Lung (tissue), 12 donors: ENCODE results near the gene IL21R. TPM values are rescaled to one million over a fixed set of nuclear protein-coding genes. Genes with fewer than 3 reads are reported as not detected.

Source experiments
- ATAC-seq: fragments of 200-7000 bp; cut with Tn5 transposase; one replicate; pipeline ENCODE4 v1.9.1; 2020; ENCODE audit warnings: moderate number of reproducible peaks; ENCODE audit not compliant: insufficient read depth, low FRiP score
- DNase-seq, 3 donors: peaks; one replicate each; pipeline ENCODE4 v3.0.0-alpha.2; 2013 to 2017
- H3K27ac ChIP-seq, 2 donors: one replicate each; pipeline ENCODE4 v1.5.1; 2013; ENCODE audit warnings: mild to moderate bottlenecking in 2 of 2, moderate library complexity in 2 of 2, control low read depth in 1 of 2, inconsistent platforms in 1 of 2, low read depth in 1 of 2, low read length in 1 of 2
- H3K27me3 ChIP-seq, 3 donors: one replicate each; pipeline ENCODE4 v1.5.1; 2013; ENCODE audit warnings: low read length in 2 of 3; ENCODE audit not compliant: control insufficient read depth in 3 of 3, insufficient read depth in 3 of 3
- H3K36me3 ChIP-seq, 4 donors: one replicate each; pipeline ENCODE4 v1.5.1; 2013; ENCODE audit warnings: low read length in 4 of 4, mild to moderate bottlenecking in 1 of 4, moderate library complexity in 1 of 4; ENCODE audit not compliant: control insufficient read depth in 4 of 4, insufficient read depth in 4 of 4
- H3K4me1 ChIP-seq, 5 donors: one replicate each; pipeline ENCODE4 v1.5.1; 2013; ENCODE audit warnings: low read length in 5 of 5, mild to moderate bottlenecking in 2 of 5, moderate library complexity in 1 of 5; ENCODE audit not compliant: control insufficient read depth in 5 of 5, insufficient read depth in 5 of 5
- H3K4me3 ChIP-seq: one replicate; pipeline ENCODE4 v1.5.1; 2013; ENCODE audit warnings: mild to moderate bottlenecking, control low read depth, moderate library complexity
- H3K9ac ChIP-seq, 2 donors: one replicate each; pipeline ENCODE4 v1.5.1; 2013; ENCODE audit warnings: low read length in 2 of 2, control low read depth in 1 of 2; ENCODE audit not compliant: insufficient read depth in 1 of 2
- H3K9me3 ChIP-seq, 4 donors: one replicate each; pipeline ENCODE4 v1.5.1; 2013; ENCODE audit warnings: low read length in 3 of 4, mild to moderate bottlenecking in 1 of 4, moderate library complexity in 1 of 4; ENCODE audit not compliant: control insufficient read depth in 4 of 4, insufficient read depth in 3 of 4
- CTCF ChIP-seq: IDR thresholded peaks from 2 replicates; pipeline ENCODE4 v1.5.1; 2012; ENCODE audit warnings: mild to moderate bottlenecking; ENCODE audit errors: control extremely low read depth, extremely low read depth
- WGBS, 2 donors: extraction: QIAGEN DNeasy Blood & Tissue Kit; methylation state at CpG; one replicate each; pipeline ENCODE4 v1.1.7; 2013; 5-methylcytosine and 5-hydroxymethylcytosine counted together
- polyA plus RNA-seq, 2 donors: library from polyadenylated mRNA; stranded (reverse); fragments of 200-250 nt; gene quantifications; one replicate each; pipeline ENCODE4 v1.2.1, GENCODE V29; 2013
- total RNA-seq, 2 donors: library from RNA; depleted of rRNA in 1 of 2; stranded (reverse); fragments of >200 nt in 1 of 2; gene quantifications; one replicate each; pipeline ENCODE4 v1.2.1, GENCODE V29; 2014 to 2021
- donor health status: control.
- donor health status: control.
- donor health status: Bipolar disorder and iron deficiency.
- donor health status: healthy.
- donor health status: DM: yes; HTN: yes; CAD: no.

Gene IL21R
- total and polyA plus RNA-seq, 4 donors: 1.0 to 6.3 (median 4.0) TPM

- Histone ChIP-seq H3K36me3 (peaks cover 35 to 70% (median 42%) of the 10 kb centered on the region in 4 donors), H3K4me3 (no peak overlapping the region), H3K9me3 (no peaks in the 10 kb centered on the region), H3K4me1 (peaks cover 0 to 4% (median 0%) of the 10 kb centered on the region in 5 donors), H3K27ac (no peak overlapping the region), H3K27me3 (no peaks in the 10 kb centered on the region), H3K9ac (no peak overlapping the region)
- ATAC-seq (no peak), DNase-seq (no peak)
- 93 to 97% methylated on average over 24 of the region's 24 CpGs for WGBS, 2 donors
- no peak for TF ChIP-seq CTCF
These were observed 61.1 kb downstream of the IL21R start for GRCh38 chr16:27462846-27463682.

GRCh38 chr16:27463741-27464591 lies 62.0 kb downstream of the IL21R start:
- DNase-seq (no peak), ATAC-seq (no peak)
- peaks cover 0 to 4% (median 0%) of the 10 kb centered on the region in 5 donors for H3K4me1 ChIP-seq
- peaks cover 39 to 73% (median 48%) of the 10 kb centered on the region in 4 donors for H3K36me3 ChIP-seq
- H3K9ac ChIP-seq: no peak overlapping the region
- H3K27me3 ChIP-seq: no peaks in the 10 kb centered on the region
- H3K27ac ChIP-seq: no peak overlapping the region
- TF ChIP-seq CTCF: no peak
- 90 to 91% methylated on average over 32 of the region's 32 CpGs for WGBS, 2 donors
- H3K9me3 ChIP-seq: no peaks in the 10 kb centered on the region
- no peak overlapping the region for H3K4me3 ChIP-seq

GRCh38 chr16:27464626-27465482 lies 62.9 kb downstream of the IL21R start:
- H3K4me1 ChIP-seq: peaks cover 0 to 5% (median 0%) of the 10 kb centered on the region in 5 donors
- peaks cover 32 to 78% (median 53%) of the 10 kb centered on the region in 4 donors for H3K36me3 ChIP-seq
- no peak for TF ChIP-seq CTCF
- 94 to 96% methylated on average over 31 to 33 of the region's 33 CpGs for WGBS, 2 donors
- DNase-seq: no peak
- no peaks in the 10 kb centered on the region for H3K9me3 ChIP-seq
- H3K27ac ChIP-seq: no peak overlapping the region
- H3K27me3 ChIP-seq: no peaks in the 10 kb centered on the region
- no peak overlapping the region for H3K4me3 ChIP-seq
- no peak overlapping the region for H3K9ac ChIP-seq
- ATAC-seq: no peak
